Activated T-helper 17 cell treated with anti-CD3 and anti-CD28 coated beads, Interleukin-2, amount 50 U/mL, for 72 hours (primary cell): ENCODE measurements around the gene KIF6. TPM values are rescaled to one million over a fixed set of nuclear protein-coding genes. Genes with fewer than 3 reads are reported as not detected.

Experiments
- ATAC-seq: fragments of 150-1000 bp; cut with Tn5 transposase; replicated peaks from 2 replicates; pipeline ENCODE4 v1.10.0; 2021; ENCODE audit warnings: mild to moderate bottlenecking, moderate library complexity
- H3K27ac Mint-ChIP-seq: one replicate; pipeline ENCODE4 v1.8.0; 2022; ENCODE audit warnings: mixed read lengths
- H3K27me3 Mint-ChIP-seq: one replicate; pipeline ENCODE4 v1.8.0; 2022; ENCODE audit warnings: mixed read lengths
- H3K36me3 Mint-ChIP-seq: one replicate; pipeline ENCODE4 v1.8.0; 2022; ENCODE audit warnings: low read depth, mild to moderate bottlenecking, mixed read lengths
- H3K4me1 Mint-ChIP-seq: one replicate; pipeline ENCODE4 v1.8.0; 2022; ENCODE audit warnings: mixed read lengths
- H3K4me3 Mint-ChIP-seq: one replicate; pipeline ENCODE4 v1.8.0; 2022; ENCODE audit warnings: mild to moderate bottlenecking, mixed read lengths
- H3K9me3 Mint-ChIP-seq: one replicate; pipeline ENCODE4 v1.8.0; 2022; ENCODE audit warnings: mixed read lengths
- total RNA-seq, 2 donors: library from RNA; stranded (reverse); gene quantifications; one replicate each; pipeline ENCODE4 v1.2.3, GENCODE V29; 2022

KIF6 gene
- total RNA-seq, 2 donors from 2014 or later = 0.48 TPM; not detected in 1

- Mint-ChIP-seq H3K4me1 (no peaks in the 10 kb centered on the region), H3K36me3 (no peaks in the 10 kb centered on the region), H3K27ac (no peak overlapping the region), H3K9me3 (no peaks in the 10 kb centered on the region), H3K4me3 (no peak overlapping the region), H3K27me3 (peaks cover 8% of the 10 kb centered on the region)
- ATAC-seq = no peak
Measured at GRCh38 chr6:39425346-39426072, 299.7 kb downstream of the KIF6 start.

GRCh38 chr6:39424831-39425230, 300.4 kb downstream of the KIF6 start:
- H3K4me1 Mint-ChIP-seq = no peaks in the 10 kb centered on the region
- no peaks in the 10 kb centered on the region for H3K9me3 Mint-ChIP-seq
- peaks cover 4% of the 10 kb centered on the region for H3K27me3 Mint-ChIP-seq
- H3K27ac Mint-ChIP-seq = no peak overlapping the region
- no peak overlapping the region for H3K4me3 Mint-ChIP-seq
- H3K36me3 Mint-ChIP-seq = no peaks in the 10 kb centered on the region
- ATAC-seq = no peak

- Mint-ChIP-seq H3K4me3 (no peak overlapping the region), H3K4me1 (no peaks in the 10 kb centered on the region), H3K27me3 (peaks cover 3% of the 10 kb centered on the region), H3K27ac (no peak overlapping the region), H3K9me3 (no peaks in the 10 kb centered on the region), H3K36me3 (no peaks in the 10 kb centered on the region)
- no peak for ATAC-seq
Measured at GRCh38 chr6:39422238-39422637, 303.0 kb downstream of the KIF6 start.

GRCh38 chr6:39421383-39422225, 303.6 kb downstream of the KIF6 start:
- H3K27me3 Mint-ChIP-seq = peaks cover 3% of the 10 kb centered on the region
- no peak overlapping the region for H3K4me3 Mint-ChIP-seq
- H3K36me3 Mint-ChIP-seq = no peaks in the 10 kb centered on the region
- H3K9me3 Mint-ChIP-seq = no peaks in the 10 kb centered on the region
- H3K27ac Mint-ChIP-seq = no peak overlapping the region
- no peak for ATAC-seq
- no peaks in the 10 kb centered on the region for H3K4me1 Mint-ChIP-seq

- Mint-ChIP-seq H3K4me3 (no peak overlapping the region), H3K9me3 (no peaks in the 10 kb centered on the region), H3K27ac (no peak overlapping the region), H3K36me3 (no peaks in the 10 kb centered on the region), H3K27me3 (peaks cover 3% of the 10 kb centered on the region), H3K4me1 (no peaks in the 10 kb centered on the region)
- ATAC-seq = no peak
Measured at GRCh38 chr6:39420300-39421265, 304.6 kb downstream of the KIF6 start.

- no peaks in the 10 kb centered on the region for H3K9me3 Mint-ChIP-seq
- no peaks in the 10 kb centered on the region for H3K36me3 Mint-ChIP-seq
Measured at GRCh38 chr6:39419607-39420006, 305.6 kb downstream of the KIF6 start.

GRCh38 chr6:39417440-39417839, 307.8 kb downstream of the KIF6 start:
- ATAC-seq = no peak
- Mint-ChIP-seq H3K4me3 (no peak overlapping the region), H3K9me3 (no peaks in the 10 kb centered on the region), H3K27me3 (peaks cover 3% of the 10 kb centered on the region), H3K4me1 (no peaks in the 10 kb centered on the region), H3K27ac (no peak overlapping the region), H3K36me3 (no peaks in the 10 kb centered on the region)

More at GRCh38 chr6:39419607-39420006, 305.6 kb downstream of the KIF6 start:
- Mint-ChIP-seq H3K27me3 (peaks cover 3% of the 10 kb centered on the region), H3K27ac (no peak overlapping the region), H3K4me3 (no peak overlapping the region), H3K4me1 (no peaks in the 10 kb centered on the region)
- ATAC-seq = no peak

- H3K4me1 Mint-ChIP-seq = no peaks in the 10 kb centered on the region
- H3K27me3 Mint-ChIP-seq = peaks cover 5% of the 10 kb centered on the region
- H3K9me3 Mint-ChIP-seq = no peaks in the 10 kb centered on the region
- H3K27ac Mint-ChIP-seq = no peak overlapping the region
- no peak for ATAC-seq
- no peaks in the 10 kb centered on the region for H3K36me3 Mint-ChIP-seq
- H3K4me3 Mint-ChIP-seq = no peak overlapping the region
Measured at GRCh38 chr6:39416728-39417127, 308.5 kb downstream of the KIF6 start.

- no peaks in the 10 kb centered on the region for H3K9me3 Mint-ChIP-seq
Measured at GRCh38 chr6:39416026-39416425, 309.2 kb downstream of the KIF6 start.

GRCh38 chr6:39415482-39415881, 309.7 kb downstream of the KIF6 start:
- H3K4me1 Mint-ChIP-seq = no peaks in the 10 kb centered on the region
- H3K4me3 Mint-ChIP-seq = no peak overlapping the region
- no peaks in the 10 kb centered on the region for H3K9me3 Mint-ChIP-seq
- no peak overlapping the region for H3K27ac Mint-ChIP-seq
- no peak for ATAC-seq
- H3K36me3 Mint-ChIP-seq = no peaks in the 10 kb centered on the region
- peaks cover 5% of the 10 kb centered on the region for H3K27me3 Mint-ChIP-seq

More at GRCh38 chr6:39416026-39416425, 309.2 kb downstream of the KIF6 start:
- Mint-ChIP-seq H3K4me3 (no peak overlapping the region), H3K27me3 (peaks cover 5% of the 10 kb centered on the region), H3K27ac (no peak overlapping the region), H3K36me3 (no peaks in the 10 kb centered on the region), H3K4me1 (no peaks in the 10 kb centered on the region)
- no peak for ATAC-seq

GRCh38 chr6:39411465-39411864, 313.7 kb downstream of the KIF6 start:
- H3K9me3 Mint-ChIP-seq = no peaks in the 10 kb centered on the region
- H3K27me3 Mint-ChIP-seq = peaks cover 5% of the 10 kb centered on the region
- H3K27ac Mint-ChIP-seq = no peak overlapping the region
- H3K4me3 Mint-ChIP-seq = no peak overlapping the region
- no peak for ATAC-seq
- no peaks in the 10 kb centered on the region for H3K4me1 Mint-ChIP-seq
- no peaks in the 10 kb centered on the region for H3K36me3 Mint-ChIP-seq

GRCh38 chr6:39411001-39411400, 314.2 kb downstream of the KIF6 start:
- Mint-ChIP-seq H3K27ac (no peak overlapping the region), H3K4me1 (no peaks in the 10 kb centered on the region), H3K4me3 (no peak overlapping the region), H3K36me3 (no peaks in the 10 kb centered on the region), H3K9me3 (no peaks in the 10 kb centered on the region), H3K27me3 (peaks cover 5% of the 10 kb centered on the region)
- no peak for ATAC-seq

- Mint-ChIP-seq H3K36me3 (no peaks in the 10 kb centered on the region), H3K4me1 (no peaks in the 10 kb centered on the region), H3K27ac (no peak overlapping the region), H3K9me3 (no peaks in the 10 kb centered on the region), H3K27me3 (peaks cover 5% of the 10 kb centered on the region), H3K4me3 (no peak overlapping the region)
- no peak for ATAC-seq
Measured at GRCh38 chr6:39409889-39410288, 315.3 kb downstream of the KIF6 start.

GRCh38 chr6:39407446-39407993, 317.7 kb downstream of the KIF6 start:
- H3K4me3 Mint-ChIP-seq = no peak overlapping the region

More at GRCh38 chr6:39407446-39407993, 317.7 kb downstream of the KIF6 start:
- Mint-ChIP-seq H3K36me3 (no peaks in the 10 kb centered on the region), H3K27ac (no peak overlapping the region), H3K9me3 (no peaks in the 10 kb centered on the region), H3K27me3 (peaks cover 5% of the 10 kb centered on the region), H3K4me1 (no peaks in the 10 kb centered on the region)
- no peak for ATAC-seq
